GM13977 (cell line): ENCODE data around the gene AOC3.
"Not testable (repeated sequence)": the region's sequence is repeated elsewhere in the genome, so short reads cannot be mapped to it uniquely, and the experiment has no call there.

Experiments
- DNase-seq: peaks from one replicate; pipeline ENCODE4 v3.0.0; 2012; ENCODE audit warnings: low spot score
- CTCF ChIP-seq: IDR thresholded peaks from 2 replicates; pipeline ENCODE4 v1.5.1; 2012; ENCODE audit warnings: mild to moderate bottlenecking, control low read depth; ENCODE audit not compliant: insufficient read depth; ENCODE audit errors: extremely low read depth, missing control alignments
- in situ Hi-C: fragments of 300-500 bp; cut with MboI; formaldehyde crosslinking; loops from one replicate; pipeline ENCODE4 v1.12.0; 2022; ENCODE audit warnings: low sequenced_read_pairs, low pct_unique_long_range_greater_than_20kb, mixed read lengths, inconsistent platforms; ENCODE audit not compliant: unreplicated experiment

The AOC3 gene

GRCh38 chr17:42898147-42898811, 47.3 kb downstream of the AOC3 start:
- in situ Hi-C loops, result no loop called here
- no peak for DNase-seq
- no peak for TF ChIP-seq CTCF

GRCh38 chr17:42899981-42900380, 49.0 kb downstream of the AOC3 start:
- DNase-seq, in situ Hi-C loops: not testable (repeated sequence)

- TF ChIP-seq CTCF, result no peak
- in situ Hi-C loops, result no loop called here
- no peak for DNase-seq
Measured at GRCh38 chr17:42900460-42901331, 49.7 kb downstream of the AOC3 start, which contains the start of gene G6PC1. Gene G6PC1 (plus strand): TSS chr17:42900799. CDS start chr17:42900877, 78 bp downstream.

- no peak for DNase-seq
- TF ChIP-seq CTCF, result no peak
- in situ Hi-C loops, result no loop called here
Measured at GRCh38 chr17:42901535-42902229, 50.7 kb downstream of the AOC3 start.

GRCh38 chr17:42904110-42904469, 53.1 kb downstream of the AOC3 start:
- no peak for TF ChIP-seq CTCF
- DNase-seq, result no peak
- in situ Hi-C loops, result no loop called here

- DNase-seq, result no peak
- in situ Hi-C loops, result no loop called here
- TF ChIP-seq CTCF, result no peak
Measured at GRCh38 chr17:42906772-42907446, 55.9 kb downstream of the AOC3 start.
